HG03565 (cell line): ENCODE measurements around the gene GLIS1.

Source experiments
- ATAC-seq: cut with Tn5 transposase; IDR thresholded peaks from one replicate; pipeline ENCODE4 v1.9.1; 2021; ENCODE audit warnings: mild to moderate bottlenecking, moderate library complexity; ENCODE audit not compliant: unreplicated experiment

Gene GLIS1

DNA sequence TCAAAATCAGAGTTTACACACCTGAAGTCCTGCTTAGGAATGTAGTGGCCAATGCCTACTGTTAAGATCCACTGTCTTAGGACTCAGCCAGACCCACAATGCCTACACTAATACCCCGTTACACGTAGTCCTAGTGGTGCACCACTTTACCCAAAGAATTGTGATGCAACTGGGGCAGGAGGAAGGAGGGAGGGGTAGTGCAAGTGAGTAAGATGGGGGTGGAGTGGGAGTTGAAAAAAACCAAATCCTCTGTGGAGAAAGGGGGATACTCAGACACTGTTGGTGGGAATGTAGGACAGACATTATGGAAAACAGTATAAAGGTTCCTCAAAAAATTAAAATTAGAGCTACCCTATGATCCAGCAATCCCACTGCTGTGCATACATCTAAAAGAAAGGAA lies 19.5 kb downstream of the GLIS1 start:
- ATAC-seq = no peak

DNA sequence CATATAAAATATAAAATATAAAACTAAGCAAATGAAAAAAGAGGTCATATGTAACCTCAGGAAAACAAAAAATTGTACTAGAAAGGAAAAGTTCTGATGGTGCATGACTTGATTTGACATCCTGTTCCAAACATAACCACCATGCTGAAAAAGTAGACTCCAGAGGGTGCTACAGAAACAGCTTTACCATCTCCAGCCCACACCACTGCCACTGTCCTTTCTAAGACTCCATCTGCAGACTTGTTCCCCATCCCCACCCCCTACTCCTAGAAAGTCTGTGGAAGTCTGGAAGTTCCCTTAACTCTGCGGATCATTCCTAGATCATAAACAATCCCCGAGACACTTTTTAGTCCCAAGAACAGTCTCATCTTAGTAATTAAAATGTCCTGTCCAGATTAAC lies 20.5 kb downstream of the GLIS1 start:
- ATAC-seq = no peak

DNA sequence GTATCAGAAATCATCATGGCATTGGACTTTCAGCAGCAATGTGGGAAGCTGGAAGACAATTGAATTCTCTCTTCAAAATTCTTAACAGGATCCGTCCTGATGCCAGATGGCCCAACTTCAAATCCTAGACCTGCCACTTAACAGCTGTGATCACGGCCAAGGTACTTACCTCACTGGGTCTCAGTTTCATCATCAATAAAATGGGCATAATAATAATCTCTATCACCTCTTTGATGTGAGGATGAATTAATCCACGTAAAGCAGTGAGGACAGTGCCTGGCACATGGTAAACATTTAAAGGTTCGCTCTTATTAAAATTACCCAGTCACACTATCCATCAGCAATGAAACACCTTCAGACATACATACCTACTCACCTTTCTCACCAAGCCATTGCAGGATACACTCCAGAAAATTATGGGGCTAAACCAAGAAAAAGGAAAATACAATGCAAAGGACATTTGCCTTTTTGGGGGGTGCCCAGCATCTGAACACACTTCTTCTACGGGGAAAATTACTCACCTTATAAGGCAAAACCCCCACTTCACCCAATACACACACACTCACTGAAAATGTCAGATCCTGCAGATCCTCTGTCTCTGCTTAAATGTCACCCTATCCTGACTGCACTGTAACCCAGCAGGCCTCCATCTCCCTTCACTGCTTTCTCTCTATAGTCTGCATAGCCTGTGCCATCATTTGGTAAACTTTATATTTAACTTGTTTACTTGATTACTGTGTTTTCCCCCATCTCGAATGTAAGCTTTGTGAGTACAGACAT lies 21.7 kb downstream of the GLIS1 start:
- no peak for ATAC-seq

DNA sequence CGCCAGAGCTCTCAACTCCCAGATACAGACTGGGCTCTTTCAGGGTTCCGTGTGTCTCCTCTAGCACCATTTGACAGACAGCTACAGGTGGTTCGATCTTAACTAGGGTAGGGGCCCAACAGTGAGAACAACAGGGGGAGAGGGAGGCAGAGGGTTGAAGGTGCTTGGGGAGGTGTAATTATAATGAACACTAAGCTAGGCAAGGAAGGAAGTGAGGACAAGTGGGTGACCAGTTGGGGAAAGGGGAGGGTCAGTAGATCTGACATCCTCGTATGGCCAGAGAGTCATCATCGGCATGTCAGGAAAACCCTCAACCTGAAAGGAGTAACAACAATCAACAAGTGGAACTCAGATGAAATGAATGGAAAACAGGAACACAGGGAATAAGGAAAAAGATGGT lies 22.8 kb downstream of the GLIS1 start:
- no peak for ATAC-seq

DNA sequence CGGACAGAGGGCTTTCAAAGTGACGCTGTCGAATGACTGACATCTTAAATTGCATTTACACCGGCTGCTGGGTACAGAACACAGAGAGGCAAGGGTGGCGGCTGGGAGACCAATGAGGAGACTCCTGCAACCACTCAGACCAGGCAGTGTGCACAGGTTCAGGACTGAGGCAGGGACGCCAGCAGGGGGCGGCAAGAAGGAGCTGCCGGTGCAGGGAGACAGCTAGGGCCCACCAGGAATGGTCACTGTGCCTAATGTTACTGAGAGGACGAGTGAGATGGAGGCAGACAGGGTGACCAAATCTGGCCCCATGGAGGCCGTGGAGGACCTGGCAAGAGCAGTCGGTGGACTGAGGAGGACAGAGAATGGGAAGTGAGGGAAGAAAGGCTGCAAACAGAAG lies 23.5 kb downstream of the GLIS1 start:
- no peak for ATAC-seq

DNA sequence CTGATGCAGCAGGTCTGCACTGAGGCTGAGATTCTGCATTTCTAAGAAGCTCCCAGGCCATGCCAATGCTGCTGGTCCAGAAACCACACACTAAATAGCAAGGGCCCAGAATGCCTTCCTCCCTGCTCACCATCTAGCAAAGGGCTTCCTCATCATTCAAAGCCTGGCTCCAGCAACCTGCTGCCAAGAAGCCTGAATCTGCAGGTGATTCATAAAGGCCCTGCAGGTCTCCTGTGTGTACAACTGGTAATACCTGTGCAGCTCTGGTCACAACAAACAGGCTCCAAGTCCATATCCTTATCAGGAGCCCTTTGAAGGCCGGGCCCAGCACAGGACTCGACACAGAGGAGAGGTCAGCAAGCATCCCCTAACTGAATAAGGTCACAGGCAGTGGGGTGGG lies 26.7 kb downstream of the GLIS1 start:
- no peak for ATAC-seq

DNA sequence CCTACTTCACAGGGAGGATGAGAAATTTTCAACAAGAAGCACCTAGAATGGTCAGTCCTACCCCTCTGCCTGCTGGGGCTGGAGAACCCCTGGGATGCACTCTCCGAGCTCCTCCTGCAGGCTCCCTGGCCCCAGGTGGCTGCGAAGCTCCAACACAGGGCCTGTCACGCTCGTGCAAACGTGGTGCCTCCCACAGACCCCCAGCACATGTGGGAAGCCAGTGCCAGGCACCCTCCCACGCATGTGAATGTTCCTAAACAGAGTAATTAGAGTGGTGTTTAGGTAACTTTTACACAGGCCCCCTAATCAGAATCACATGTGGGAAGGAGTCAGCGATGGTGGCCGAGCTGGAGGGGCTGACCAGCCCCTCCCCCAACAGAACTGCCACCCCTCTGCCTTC lies 28.4 kb downstream of the GLIS1 start:
- ATAC-seq = no peak

DNA sequence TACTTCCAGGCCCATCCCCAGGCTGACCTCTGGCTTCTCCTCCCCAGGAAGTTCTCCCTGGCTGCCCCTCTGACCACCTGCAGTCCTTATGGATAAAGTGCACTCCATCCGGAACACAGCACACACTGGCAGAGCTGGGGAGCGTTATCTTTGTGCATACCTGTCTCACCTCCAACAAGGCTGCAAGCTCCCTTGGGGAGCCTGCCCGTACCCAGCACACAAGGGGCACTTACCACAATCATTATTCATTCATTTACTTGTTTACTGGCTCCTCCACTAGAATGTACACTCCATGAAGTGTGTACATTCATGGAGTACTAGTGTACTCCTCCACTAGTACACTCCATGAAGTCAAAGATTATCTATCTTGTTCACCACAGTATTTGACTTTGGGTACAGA lies 30.3 kb downstream of the GLIS1 start:
- no peak for ATAC-seq

DNA sequence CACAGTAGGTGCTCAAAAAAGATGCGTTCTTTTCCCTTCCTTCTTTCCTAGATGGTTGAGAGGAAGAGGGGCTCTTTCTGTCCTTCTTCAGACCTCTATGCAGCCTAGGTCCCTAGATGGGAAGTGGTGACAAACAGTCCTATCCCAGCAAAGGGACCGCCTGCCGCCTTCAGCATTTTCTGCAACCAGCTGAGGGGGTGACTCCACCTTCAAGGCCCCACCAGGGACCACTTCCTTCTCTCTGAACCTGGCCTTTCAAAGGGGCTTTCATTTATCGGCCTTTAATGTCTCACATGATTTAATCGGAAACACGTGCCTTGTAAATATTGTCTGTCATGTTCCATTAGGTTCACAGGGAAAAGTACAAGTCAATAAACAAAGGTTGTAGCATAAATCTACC lies 32.6 kb downstream of the GLIS1 start:
- ATAC-seq = no peak

DNA sequence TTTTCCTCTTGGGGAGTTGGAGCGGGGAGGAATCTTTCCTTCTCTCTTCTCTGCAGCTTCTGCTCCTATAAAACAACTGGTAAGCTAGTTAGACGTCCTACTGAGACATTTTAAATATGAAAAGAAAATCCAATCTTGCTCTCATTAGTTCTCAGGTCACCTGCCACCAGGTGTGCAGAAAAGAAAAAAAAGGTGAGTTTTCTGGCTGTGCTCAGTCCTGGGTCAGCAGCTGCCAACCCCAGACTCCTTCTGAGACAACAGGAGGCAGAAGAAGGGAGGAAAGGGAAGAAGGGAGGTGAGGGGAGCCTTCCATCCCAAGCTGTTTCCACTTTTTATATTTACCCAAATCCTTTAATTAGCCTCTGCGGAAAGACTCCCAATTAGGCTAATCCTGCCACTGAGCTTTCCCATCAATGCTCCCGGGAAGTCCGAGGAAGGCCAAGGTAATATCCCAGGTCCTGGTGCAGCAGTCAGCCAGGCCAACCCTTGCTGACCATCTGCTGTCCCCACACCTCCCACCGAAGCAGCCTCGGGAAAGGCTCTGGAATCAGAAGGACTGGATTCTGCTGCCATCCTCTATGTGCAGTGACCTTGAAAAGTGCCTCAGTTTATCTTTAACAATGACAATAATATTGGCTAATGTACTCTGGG lies 33.4 kb downstream of the GLIS1 start:
- no peak for ATAC-seq

DNA sequence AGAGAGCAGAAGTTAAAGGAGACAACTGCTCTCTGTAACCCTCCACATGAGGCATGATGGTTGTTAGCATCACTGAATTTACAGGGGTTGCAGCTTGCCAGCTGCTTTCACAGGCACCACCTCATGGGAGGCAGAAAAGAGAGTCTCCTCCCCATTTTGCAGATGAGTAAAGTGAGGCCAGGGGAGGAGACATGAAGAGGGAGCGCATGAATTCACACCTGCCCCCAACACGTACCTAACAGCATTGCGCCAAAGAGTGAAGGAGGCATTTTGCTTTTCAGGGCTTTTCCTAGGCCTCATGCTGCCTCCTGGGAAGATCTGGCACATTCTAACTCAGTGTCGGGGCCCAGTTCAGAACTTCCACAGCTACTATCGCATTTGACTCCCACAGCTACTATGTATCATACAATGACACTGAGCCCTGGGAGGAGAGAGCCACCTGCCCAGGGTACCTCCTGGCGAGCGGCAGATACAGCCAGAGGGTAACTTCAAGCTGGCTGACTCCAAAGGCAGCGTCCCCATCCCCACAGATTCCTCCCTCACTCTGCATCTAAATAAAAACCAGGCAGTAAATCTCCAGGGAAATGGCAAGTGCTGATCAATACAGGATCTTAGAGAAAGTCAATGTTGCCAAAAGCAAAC lies 34.0 kb downstream of the GLIS1 start:
- no peak for ATAC-seq

DNA sequence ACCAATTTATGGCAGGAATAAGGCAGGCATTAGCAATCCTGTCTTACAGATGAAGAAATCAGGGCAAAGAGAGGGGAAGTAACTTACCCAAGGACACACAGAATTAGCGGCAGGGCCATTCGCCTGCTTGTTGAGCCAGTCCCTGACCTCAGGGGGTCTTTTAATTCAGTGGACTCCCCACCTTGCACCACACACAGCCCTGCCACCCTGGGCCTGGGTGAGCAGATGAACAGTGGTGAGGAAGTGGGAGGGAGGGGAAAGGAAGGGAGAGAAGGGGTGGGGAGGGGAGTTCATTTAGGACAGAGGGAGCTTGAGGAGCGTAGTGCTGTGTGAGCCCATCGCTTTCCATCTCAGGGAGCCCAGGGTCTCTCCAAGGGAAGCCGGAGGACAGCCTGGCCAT lies 34.7 kb downstream of the GLIS1 start:
- no peak for ATAC-seq

DNA sequence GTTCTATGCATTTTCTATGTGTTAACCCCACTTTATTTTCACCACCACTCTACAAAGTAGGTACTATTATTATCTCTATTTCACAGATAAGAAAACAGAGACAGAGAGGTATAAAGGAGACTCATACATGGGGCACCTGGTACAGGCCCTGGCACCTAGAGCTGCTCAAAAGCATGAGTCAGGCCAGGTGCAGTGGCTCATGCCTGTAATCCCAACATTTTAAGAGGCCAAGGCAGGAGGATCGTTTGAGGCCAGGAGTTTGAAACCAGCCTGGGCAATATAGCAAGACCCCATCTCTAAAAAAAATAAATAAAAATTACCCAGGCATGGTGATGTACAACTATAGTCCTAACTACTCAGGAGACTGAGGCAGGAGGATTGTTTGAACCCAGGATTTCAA lies 35.8 kb downstream of the GLIS1 start:
- ATAC-seq = no peak

DNA sequence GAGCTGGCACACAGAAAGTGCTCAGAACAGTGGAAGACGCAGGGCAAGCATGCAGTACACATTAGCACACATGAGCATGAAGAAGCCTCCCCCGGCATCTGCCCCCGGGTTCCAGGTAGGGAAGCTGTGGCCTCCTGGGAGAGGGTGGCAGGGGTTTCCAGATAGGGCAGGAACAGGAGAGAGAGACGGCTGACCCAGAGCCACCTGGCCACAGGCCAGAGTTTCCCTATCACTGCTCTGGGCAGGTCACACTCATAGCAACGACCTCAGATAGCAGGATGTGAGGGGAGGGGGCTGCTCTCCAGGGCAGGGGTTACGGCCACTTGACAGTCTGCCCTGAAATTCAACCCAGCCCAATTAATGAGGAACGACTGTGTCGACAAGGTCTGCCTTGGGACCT lies 36.6 kb downstream of the GLIS1 start:
- ATAC-seq = no peak

DNA sequence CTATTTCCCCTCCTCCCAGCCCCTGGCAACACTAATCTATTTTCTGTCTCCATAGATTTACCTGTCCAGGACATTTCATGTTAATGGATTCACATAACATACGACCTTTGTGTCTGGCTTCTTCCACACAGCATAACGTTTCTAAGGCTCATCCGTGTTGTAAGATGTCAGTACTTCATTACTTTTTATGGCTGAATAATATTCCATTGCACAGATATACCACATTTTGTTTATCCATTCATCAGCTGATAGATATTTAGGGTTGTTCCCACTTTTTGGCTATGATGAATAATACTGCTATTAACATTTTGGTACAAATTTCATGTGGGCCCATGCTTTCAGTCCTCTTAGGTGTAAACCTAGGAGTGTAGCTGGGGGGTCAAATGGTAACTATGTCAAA lies 38.2 kb downstream of the GLIS1 start:
- no peak for ATAC-seq

DNA sequence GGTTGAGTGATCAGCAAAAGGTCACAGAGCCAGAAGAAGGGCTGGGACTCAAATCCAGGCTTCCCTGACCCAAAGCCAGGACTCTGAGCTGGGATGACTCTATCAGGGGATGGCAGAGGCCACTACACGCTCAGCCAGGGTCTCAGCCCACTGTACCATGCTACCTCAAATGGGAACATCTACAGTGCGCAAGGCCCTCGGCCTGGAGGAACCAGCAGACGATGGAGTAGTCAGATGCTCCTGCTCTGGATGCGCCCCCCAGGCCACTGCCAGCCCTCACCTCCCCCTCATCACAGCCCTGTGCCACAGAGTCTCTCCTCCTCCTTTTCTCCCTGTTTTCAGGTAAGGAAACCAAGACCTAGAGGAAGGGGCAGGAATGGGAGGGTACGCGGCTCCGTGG lies 39.0 kb downstream of the GLIS1 start:
- no peak for ATAC-seq

DNA sequence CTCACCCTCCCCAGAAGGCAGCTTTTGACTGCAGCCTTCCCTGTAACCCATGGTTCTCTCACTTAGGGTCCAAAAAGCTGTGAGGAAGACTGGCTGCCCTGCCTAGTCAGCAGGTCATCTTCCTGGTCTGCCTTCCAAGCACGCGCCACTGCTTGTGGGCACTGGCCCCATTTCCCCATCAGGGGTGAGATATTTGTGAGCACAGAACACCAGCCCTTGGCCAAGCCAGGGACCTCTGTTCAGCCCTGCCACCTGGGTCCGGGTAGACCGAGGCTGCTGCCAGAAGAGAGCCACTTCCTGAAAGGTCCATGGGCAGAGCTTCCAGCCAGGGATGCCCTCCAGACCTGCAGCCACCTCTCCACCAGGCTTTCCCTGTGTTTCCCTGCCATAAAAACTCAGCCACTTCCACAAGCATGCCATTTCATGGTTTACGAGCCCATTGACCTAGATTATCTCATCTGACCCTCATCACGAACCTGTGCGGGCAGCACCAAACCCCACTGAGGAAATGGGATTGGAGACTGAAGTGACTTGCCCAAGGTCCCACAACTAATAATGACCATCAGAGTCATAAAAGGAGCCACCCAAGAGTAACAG lies 40.5 kb downstream of the GLIS1 start:
- ATAC-seq = no peak

DNA sequence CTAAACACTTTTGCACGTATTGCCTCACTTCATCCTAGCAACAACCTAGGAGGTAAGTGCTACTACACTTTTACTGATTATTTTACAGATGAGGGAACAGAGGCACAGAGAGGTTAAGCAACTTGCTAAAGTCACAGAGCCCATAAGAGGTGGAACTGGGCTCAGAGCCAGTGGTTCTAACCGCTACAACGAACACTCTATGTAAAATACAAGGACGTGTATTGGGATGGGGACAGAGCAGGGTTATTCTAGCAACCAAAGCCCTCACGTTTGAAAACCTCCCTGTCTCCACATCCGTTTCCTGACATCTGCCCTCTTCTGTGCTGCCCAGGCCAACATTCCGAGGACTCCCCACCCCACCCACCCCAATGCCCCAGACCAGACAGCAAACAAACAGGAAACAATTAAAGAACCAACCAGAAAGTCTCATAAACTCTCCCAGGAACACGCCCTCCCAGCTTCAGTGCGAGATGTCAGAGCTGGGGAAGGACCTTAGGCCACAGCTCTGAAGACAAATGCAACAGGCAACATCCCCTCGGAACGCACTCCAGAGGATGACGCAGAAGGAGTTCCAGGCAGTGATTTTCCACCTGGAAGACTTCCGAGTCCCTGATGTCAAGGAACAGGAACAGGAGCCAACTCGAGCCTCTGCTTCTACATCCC lies 41.1 kb downstream of the GLIS1 start:
- ATAC-seq = no peak

DNA sequence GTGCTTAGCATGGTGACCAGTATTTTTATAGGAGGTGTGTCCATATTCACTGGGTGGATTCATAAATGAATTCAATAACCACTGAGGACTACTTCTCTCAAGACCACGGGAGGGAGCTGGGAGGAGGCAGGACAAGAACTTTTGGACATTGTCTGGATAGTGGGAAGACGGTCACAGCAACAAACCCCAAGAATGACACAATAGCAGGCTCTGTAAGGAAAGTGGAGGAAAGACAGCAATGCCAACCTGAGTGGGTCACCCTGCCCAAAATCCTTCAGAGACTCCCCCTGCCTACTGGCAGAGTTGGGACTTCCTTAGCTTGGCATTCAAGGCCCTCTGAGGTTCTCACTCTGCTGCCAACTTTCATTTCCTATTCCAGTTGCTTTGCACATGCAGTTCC lies 42.0 kb downstream of the GLIS1 start:
- no peak for ATAC-seq

DNA sequence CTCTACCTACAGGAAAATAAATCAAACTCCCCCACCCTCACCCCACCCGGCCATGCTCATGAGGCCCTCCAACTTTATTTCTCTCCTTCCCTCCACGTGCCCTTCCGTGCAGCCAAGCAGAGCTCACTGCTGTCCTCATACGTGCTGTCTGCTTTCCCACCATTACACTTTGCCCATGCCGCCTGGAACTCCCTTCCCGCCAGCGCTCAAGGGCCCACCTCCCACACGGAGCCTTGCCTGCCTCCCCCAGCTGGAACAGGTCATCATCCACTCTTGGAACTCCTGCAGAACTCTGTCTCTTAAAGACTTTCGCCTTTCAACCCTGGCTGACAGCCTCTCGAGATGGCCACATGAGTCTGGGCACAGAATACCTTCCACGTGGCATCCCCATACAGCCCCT lies 42.4 kb downstream of the GLIS1 start:
- no peak for ATAC-seq

DNA sequence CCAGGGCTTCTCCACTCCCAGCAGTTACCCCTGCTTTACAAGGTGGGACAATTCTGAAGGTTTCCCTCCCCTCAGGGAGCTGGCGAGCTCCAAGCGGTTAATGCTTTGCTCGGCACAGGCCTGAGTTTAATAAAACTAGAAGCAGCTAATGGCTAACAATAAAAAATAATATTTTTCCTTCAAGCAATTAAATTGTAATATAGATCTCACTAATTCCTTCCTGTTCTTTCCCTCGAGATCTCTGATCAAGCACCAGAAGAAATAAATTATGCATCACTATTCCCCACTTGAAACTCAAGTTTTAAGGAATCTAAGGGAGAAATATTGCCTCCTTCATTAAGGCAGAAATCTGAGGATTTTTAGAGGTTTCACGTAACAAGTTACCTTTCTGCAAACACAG lies 42.9 kb downstream of the GLIS1 start:
- no peak for ATAC-seq
